HG03108 (cell line): ENCODE results near the gene PEX26.
"Not testable (repeated sequence)": the region's sequence is repeated elsewhere in the genome, so short reads cannot be mapped to it uniquely, and the experiment has no call there.

ENCODE experiments used
- ATAC-seq: cut with Tn5 transposase; IDR thresholded peaks from one replicate; pipeline ENCODE4 v1.9.1; 2021; ENCODE audit warnings: moderate library complexity; ENCODE audit not compliant: unreplicated experiment

Gene PEX26

GRCh38 chr22:18056161-18056666 lies 21.6 kb upstream of the PEX26 start:
- no peak for ATAC-seq

- no peak for ATAC-seq
Measured at GRCh38 chr22:18056807-18057474, 20.8 kb upstream of the PEX26 start.

GRCh38 chr22:18057568-18058209 lies 20.1 kb upstream of the PEX26 start:
- ATAC-seq: peak; percentile 41

- no peak for ATAC-seq
Measured at GRCh38 chr22:18058371-18059093, 19.3 kb upstream of the PEX26 start.

GRCh38 chr22:18059094-18059417 lies 18.7 kb upstream of the PEX26 start:
- ATAC-seq: no peak

GRCh38 chr22:18059473-18059872 lies 18.3 kb upstream of the PEX26 start:
- ATAC-seq: no peak

GRCh38 chr22:18059991-18060390 lies 17.8 kb upstream of the PEX26 start:
- no peak for ATAC-seq

- ATAC-seq: no peak
Measured at GRCh38 chr22:18060646-18061620, 16.9 kb upstream of the PEX26 start.

GRCh38 chr22:18062421-18062820 lies 15.4 kb upstream of the PEX26 start:
- ATAC-seq: no peak

- ATAC-seq: no peak
Measured at GRCh38 chr22:18063306-18063705, 14.5 kb upstream of the PEX26 start.

- ATAC-seq: not testable (repeated sequence)
Measured at GRCh38 chr22:18063715-18064114, 14.1 kb upstream of the PEX26 start.

GRCh38 chr22:18064636-18065035 lies 13.2 kb upstream of the PEX26 start:
- no peak for ATAC-seq

GRCh38 chr22:18065256-18065655 lies 12.5 kb upstream of the PEX26 start:
- no peak for ATAC-seq

- no peak for ATAC-seq
Measured at GRCh38 chr22:18066181-18066859, 11.5 kb upstream of the PEX26 start.

GRCh38 chr22:18067121-18067520 lies 10.7 kb upstream of the PEX26 start:
- ATAC-seq: no peak

- ATAC-seq: no peak
Measured at GRCh38 chr22:18067548-18068341, 10.0 kb upstream of the PEX26 start.

GRCh38 chr22:18068381-18068988 lies 9.3 kb upstream of the PEX26 start:
- ATAC-seq: no peak

- no peak for ATAC-seq
Measured at GRCh38 chr22:18069041-18069440, 8.7 kb upstream of the PEX26 start.

- ATAC-seq: no peak
Measured at GRCh38 chr22:18070041-18070440, 7.7 kb upstream of the PEX26 start.
